Stomach (tissue), 9 donors: ENCODE results near the gene FSTL4. TPM values are rescaled to one million over a fixed set of nuclear protein-coding genes. Genes with fewer than 3 reads are reported as not detected.

Source experiments
- DNase-seq, 2 donors: peaks; one replicate each; pipeline versions ENCODE4 v3.0.0 to v3.0.0-alpha.2; 2013 to 2019
- H3K27ac ChIP-seq, 5 donors: fragments of 200-600 bp in 4 of 5; sonication (generic) in 4 of 5; one replicate each; pipeline ENCODE4 v1.5.1; 2013 to 2019; ENCODE audit warnings: mild to moderate bottlenecking in 1 of 5, moderate library complexity in 1 of 5
- H3K27me3 ChIP-seq, 3 donors: fragments of 200-600 bp; sonication (generic); one replicate each; pipeline ENCODE4 v1.5.1; 2017 to 2019; ENCODE audit warnings: mixed run types in 1 of 3
- H3K36me3 ChIP-seq, 4 donors: fragments of 200-600 bp; sonication (generic); 1 replicate in 3 of 4; 2 replicates in 1 of 4; pipeline ENCODE4 v1.5.1; 2016 to 2019
- H3K4me1 ChIP-seq, 4 donors: fragments of 200-600 bp; sonication (generic); one replicate each; pipeline ENCODE4 v1.5.1; 2016 to 2019
- H3K4me3 ChIP-seq, 4 donors: fragments of 200-600 bp; sonication (generic) in 3 of 4; one replicate each; pipeline ENCODE4 v1.5.1; 2016 to 2019; ENCODE audit warnings: mild to moderate bottlenecking in 1 of 4
- H3K9me3 ChIP-seq, 4 donors: fragments of 200-600 bp; sonication (generic); one replicate each; pipeline ENCODE4 v1.5.1; 2016 to 2019
- CTCF ChIP-seq, 7 experiments: fragments of 450-650 bp in 4 of 7; fragments of 200-600 bp in 3 of 7; sonication (generic) in 3 of 7; IDR thresholded peaks; one replicate each; pipeline ENCODE4 v1.5.1; 2016 to 2019; ENCODE audit warnings: antibody characterized with exemption in 7 of 7, control low read depth in 2 of 7, mild to moderate bottlenecking in 1 of 7
- EP300 ChIP-seq: sonication (generic); formaldehyde crosslinking; IDR thresholded peaks from one replicate; pipeline ENCODE4 v1.6.1; 2017; ENCODE audit warnings: antibody characterized with exemption
- POLR2A ChIP-seq, 4 donors: fragments of 450-650 bp; IDR thresholded peaks; one replicate each; pipeline ENCODE4 v1.6.1; 2016; ENCODE audit warnings: antibody characterized with exemption in 4 of 4, control low read depth in 2 of 4, mild to moderate bottlenecking in 1 of 4, moderate library complexity in 1 of 4
- POLR2AphosphoS5 ChIP-seq, 3 donors: sonication (generic); formaldehyde crosslinking; IDR thresholded peaks; one replicate each; pipeline ENCODE4 v1.6.1; 2016; ENCODE audit warnings: antibody characterized with exemption in 3 of 3
- WGBS, 5 donors: extraction: QIAGEN DNeasy Blood & Tissue Kit in 3 of 5; methylation state at CpG; one replicate each; pipeline versions ENCODE4 v1.1.5 to v1.1.7; 2013 to 2018; 5-methylcytosine and 5-hydroxymethylcytosine counted together
- intact Hi-C: fragments of 100-400 bp; cut with DNase I; formaldehyde crosslinking; loops from one replicate; pipeline ENCODE4 v1.15.1; 2023; ENCODE audit warnings: low total_unique reads
- polyA plus RNA-seq, 3 donors: library from polyadenylated mRNA; stranded (reverse); fragments of 200-250 nt; gene quantifications; one replicate each; pipeline ENCODE4 v1.2.3, GENCODE V29; 2013
- total RNA-seq, 5 donors: library from RNA; depleted of rRNA; stranded (reverse); fragments of >200 nt; gene quantifications; one replicate each; pipeline versions ENCODE4 v1.1.0 to v1.2.3, GENCODE V29; 2014 to 2016
- donor health status: healthy with polysubstance abuse.
- donor health status: Bipolar disorder and iron deficiency.
- donor health status: healthy.

FSTL4 gene
- total and polyA plus RNA-seq, 8 donors: 0.37 to 0.55 TPM; not detected in 6

GRCh38 chr5:133420440-133421301 is 191.7 kb downstream of the FSTL4 start:
- Histone ChIP-seq H3K27me3 (peaks cover 0 to 10% (median 0%) of the 10 kb centered on the region in 3 donors), H3K4me1 (peaks cover 0 to 7% (median 4%) of the 10 kb centered on the region in 4 donors), H3K4me3 (no peak overlapping the region), H3K27ac (no peak overlapping the region), H3K36me3 (no peaks in the 10 kb centered on the region), H3K9me3 (no peaks in the 10 kb centered on the region)
- intact Hi-C loops: loop anchor here (10.0 kb wide), 1 partner anchor 514 kb away; no protein-coding TSS in a partner anchor
- TF ChIP-seq POLR2AphosphoS5 (IDR thresholded peaks at IDR 0.05) (no peak), CTCF (IDR thresholded peaks at IDR 0.05) (no peak), POLR2A (IDR thresholded peaks at IDR 0.05) (no peak), EP300 (no peak)
- WGBS, 5 donors: 74 to 87% (median 79%) methylated on average over 4 to 5 of the region's 5 CpGs
- no peak for DNase-seq

- intact Hi-C loops: no loop called here
- no peak for TF ChIP-seq POLR2A (IDR thresholded peaks at IDR 0.05)
- no peak for TF ChIP-seq EP300
- TF ChIP-seq CTCF (IDR thresholded peaks at IDR 0.05): no peak
- no peak for TF ChIP-seq POLR2AphosphoS5 (IDR thresholded peaks at IDR 0.05)
These were observed 196.4 kb downstream of the FSTL4 start for GRCh38 chr5:133415906-133416305.

GRCh38 chr5:133415506-133415905 is 196.8 kb downstream of the FSTL4 start:
- H3K9me3 ChIP-seq: no peaks in the 10 kb centered on the region

More at GRCh38 chr5:133415906-133416305, 196.4 kb downstream of the FSTL4 start:
- DNase-seq: no peak
- Histone ChIP-seq H3K4me1 (no peaks in the 10 kb centered on the region), H3K36me3 (no peaks in the 10 kb centered on the region), H3K9me3 (no peaks in the 10 kb centered on the region), H3K27ac (no peak overlapping the region), H3K4me3 (no peak overlapping the region), H3K27me3 (peaks cover 0 to 5% (median 3%) of the 10 kb centered on the region in 3 donors)
- WGBS, 5 donors: 92 to 95% (median 92%) methylated on average over 5 of the region's 5 CpGs

GRCh38 chr5:133412661-133413060 is 199.7 kb downstream of the FSTL4 start:
- H3K9me3 ChIP-seq: no peaks in the 10 kb centered on the region
- intact Hi-C loops: no loop called here
- no peak overlapping the region for H3K27ac ChIP-seq
- TF ChIP-seq POLR2AphosphoS5 (IDR thresholded peaks at IDR 0.05) (no peak), EP300 (no peak), CTCF (IDR thresholded peaks at IDR 0.05) (no peak), POLR2A (IDR thresholded peaks at IDR 0.05) (no peak)
- H3K36me3 ChIP-seq: no peaks in the 10 kb centered on the region
- WGBS, 5 donors: 39 to 68% (median 66%) methylated on average over 2 of the region's 2 CpGs
- no peak overlapping the region for H3K4me3 ChIP-seq
- no peaks in the 10 kb centered on the region for H3K4me1 ChIP-seq
- no peak for DNase-seq
- peaks cover 0 to 8% (median 3%) of the 10 kb centered on the region in 3 donors for H3K27me3 ChIP-seq

More at GRCh38 chr5:133415506-133415905, 196.8 kb downstream of the FSTL4 start:
- Histone ChIP-seq H3K4me3 (no peak overlapping the region), H3K4me1 (no peaks in the 10 kb centered on the region), H3K27ac (no peak overlapping the region), H3K36me3 (no peaks in the 10 kb centered on the region), H3K27me3 (peaks cover 0 to 3% (median 3%) of the 10 kb centered on the region in 3 donors)
- intact Hi-C loops: no loop called here
- 74 to 84% (median 78%) methylated on average over 5 of the region's 5 CpGs for WGBS, 5 donors
- TF ChIP-seq EP300: no peak
- no peak for TF ChIP-seq POLR2AphosphoS5 (IDR thresholded peaks at IDR 0.05)
- TF ChIP-seq POLR2A (IDR thresholded peaks at IDR 0.05): no peak
- no peak for TF ChIP-seq CTCF (IDR thresholded peaks at IDR 0.05)
- no peak for DNase-seq
